Ectodermal cell (in vitro differentiated cells): ENCODE data around the gene SORCS2.

Experiments
- H3K27ac ChIP-seq: 2 replicates; pipeline ENCODE4 v1.7.0; 2013; ENCODE audit warnings: mild to moderate bottlenecking, low read depth, low read length; ENCODE audit not compliant: insufficient read depth, poor library complexity, severe bottlenecking
- H3K27me3 ChIP-seq: 2 replicates; pipeline ENCODE4 v1.7.0; 2013; ENCODE audit warnings: mild to moderate bottlenecking, low read length; ENCODE audit not compliant: insufficient read depth, control insufficient read depth, poor library complexity, severe bottlenecking
- H3K36me3 ChIP-seq: one replicate; pipeline ENCODE4 v1.7.0; 2013; ENCODE audit warnings: low read length; ENCODE audit not compliant: control insufficient read depth, insufficient read depth
- H3K4me1 ChIP-seq: one replicate; pipeline ENCODE4 v1.7.0; 2013; ENCODE audit warnings: low read length; ENCODE audit not compliant: control insufficient read depth, insufficient read depth
- H3K4me3 ChIP-seq: 2 replicates; pipeline ENCODE4 v1.7.0; 2013; ENCODE audit warnings: low read depth, low read length, control low read depth; ENCODE audit not compliant: insufficient read depth
- H3K9me3 ChIP-seq: 2 replicates; pipeline ENCODE4 v1.7.0; 2013; ENCODE audit warnings: mild to moderate bottlenecking, low read length, moderate library complexity; ENCODE audit not compliant: control insufficient read depth
- WGBS, 2 experiments: methylation state at CpG; one replicate each; pipeline ENCODE4 v1.1.7; 2013; ENCODE audit warnings: missing lambda C conversion rate in 2 of 2; 5-methylcytosine and 5-hydroxymethylcytosine counted together

SORCS2 gene

GRCh38 chr4:7242766-7243165 lies 50.4 kb downstream of the SORCS2 start:
- H3K27ac ChIP-seq, result no peak overlapping the region
- H3K27me3 ChIP-seq, result no peaks in the 10 kb centered on the region
- no peak overlapping the region for H3K4me3 ChIP-seq
- H3K9me3 ChIP-seq, result no peaks in the 10 kb centered on the region
- no peaks in the 10 kb centered on the region for H3K4me1 ChIP-seq
- no peaks in the 10 kb centered on the region for H3K36me3 ChIP-seq
- 89 to 93% methylated on average over 13 of the region's 13 CpGs for WGBS, 2 experiments

- H3K27me3 ChIP-seq, result no peaks in the 10 kb centered on the region
- H3K36me3 ChIP-seq, result no peaks in the 10 kb centered on the region
- WGBS, 2 experiments, result 93 to 94% methylated on average over 21 of the region's 21 CpGs
- no peaks in the 10 kb centered on the region for H3K9me3 ChIP-seq
- no peak overlapping the region for H3K27ac ChIP-seq
- no peak overlapping the region for H3K4me3 ChIP-seq
- no peaks in the 10 kb centered on the region for H3K4me1 ChIP-seq
Measured at GRCh38 chr4:7243609-7244330, 51.4 kb downstream of the SORCS2 start.

GRCh38 chr4:7244331-7244665 lies 52.0 kb downstream of the SORCS2 start:
- WGBS, 2 experiments, result 91 to 93% methylated on average over 16 of the region's 16 CpGs
- no peak overlapping the region for H3K4me3 ChIP-seq
- no peak overlapping the region for H3K27ac ChIP-seq
- H3K9me3 ChIP-seq, result no peaks in the 10 kb centered on the region
- no peaks in the 10 kb centered on the region for H3K4me1 ChIP-seq
- H3K27me3 ChIP-seq, result no peaks in the 10 kb centered on the region
- no peaks in the 10 kb centered on the region for H3K36me3 ChIP-seq

- Histone ChIP-seq H3K4me1 (no peaks in the 10 kb centered on the region), H3K27ac (no peak overlapping the region), H3K9me3 (no peaks in the 10 kb centered on the region), H3K4me3 (no peak overlapping the region), H3K36me3 (no peaks in the 10 kb centered on the region), H3K27me3 (no peaks in the 10 kb centered on the region)
- 89 to 90% methylated on average over 12 of the region's 12 CpGs for WGBS, 2 experiments
Measured at GRCh38 chr4:7244751-7245320, 52.5 kb downstream of the SORCS2 start.

GRCh38 chr4:7247521-7247920 lies 55.2 kb downstream of the SORCS2 start:
- H3K27me3 ChIP-seq, result no peaks in the 10 kb centered on the region
- no peak overlapping the region for H3K27ac ChIP-seq
- H3K36me3 ChIP-seq, result no peaks in the 10 kb centered on the region
- no peaks in the 10 kb centered on the region for H3K9me3 ChIP-seq
- H3K4me3 ChIP-seq, result no peak overlapping the region
- H3K4me1 ChIP-seq, result no peaks in the 10 kb centered on the region
- WGBS, 2 experiments, result 94% methylated on average over 15 of the region's 15 CpGs

GRCh38 chr4:7247946-7248345 lies 55.6 kb downstream of the SORCS2 start:
- no peak overlapping the region for H3K4me3 ChIP-seq
- no peaks in the 10 kb centered on the region for H3K27me3 ChIP-seq
- H3K9me3 ChIP-seq, result no peaks in the 10 kb centered on the region
- no peaks in the 10 kb centered on the region for H3K4me1 ChIP-seq
- H3K27ac ChIP-seq, result no peak overlapping the region
- 87 to 88% methylated on average over 12 of the region's 12 CpGs for WGBS, 2 experiments
- H3K36me3 ChIP-seq, result no peaks in the 10 kb centered on the region

GRCh38 chr4:7248857-7249256 lies 56.5 kb downstream of the SORCS2 start:
- Histone ChIP-seq H3K4me1 (peaks cover 6% of the 10 kb centered on the region), H3K4me3 (no peak overlapping the region), H3K36me3 (no peaks in the 10 kb centered on the region), H3K27ac (no peak overlapping the region), H3K9me3 (no peaks in the 10 kb centered on the region), H3K27me3 (no peaks in the 10 kb centered on the region)
- 95 to 100% methylated on average over 1 of the region's 1 CpG for WGBS, 2 experiments

GRCh38 chr4:7251321-7251720 lies 59.0 kb downstream of the SORCS2 start:
- Histone ChIP-seq H3K4me3 (no peak overlapping the region), H3K36me3 (no peaks in the 10 kb centered on the region), H3K4me1 (peaks cover 6% of the 10 kb centered on the region), H3K9me3 (no peaks in the 10 kb centered on the region), H3K27ac (no peak overlapping the region), H3K27me3 (no peaks in the 10 kb centered on the region)
- WGBS, 2 experiments, result 88 to 95% methylated on average over 4 to 5 of the region's 5 CpGs

GRCh38 chr4:7252051-7252450 lies 59.7 kb downstream of the SORCS2 start:
- H3K4me1 ChIP-seq, result peaks cover 6% of the 10 kb centered on the region
- H3K4me3 ChIP-seq, result no peak overlapping the region
- H3K36me3 ChIP-seq, result no peaks in the 10 kb centered on the region
- H3K27ac ChIP-seq, result no peak overlapping the region
- H3K27me3 ChIP-seq, result no peaks in the 10 kb centered on the region
- WGBS, 2 experiments, result 84 to 88% methylated on average over 7 of the region's 7 CpGs
- no peaks in the 10 kb centered on the region for H3K9me3 ChIP-seq

- Histone ChIP-seq H3K9me3 (no peaks in the 10 kb centered on the region), H3K4me3 (no peak overlapping the region), H3K27me3 (no peaks in the 10 kb centered on the region), H3K27ac (no peak overlapping the region), H3K36me3 (no peaks in the 10 kb centered on the region), H3K4me1 (peaks cover 6% of the 10 kb centered on the region)
- WGBS, 2 experiments, result 90 to 91% methylated on average over 15 of the region's 15 CpGs
Measured at GRCh38 chr4:7252510-7253340, 60.4 kb downstream of the SORCS2 start.
